MCF 10A (cell line): Measurements from ENCODE around the gene AIRE. TPM values are rescaled to one million over a fixed set of nuclear protein-coding genes. Genes with fewer than 3 reads are reported as not detected.

Experiments
- BruUV-seq: library from RNA; stranded (reverse); fragments of 400-500 nt; replicated peaks from 2 replicates; lab custom pipeline; 2021; lab: Mats Ljungman, UMichigan
- CTCF ChIA-PET: fragments of 300-600 bp; sonication (Branson Sonifier 250); formaldehyde crosslinking; extraction: SDS; loops from one replicate; lab custom pipeline; 2021; ENCODE audit warnings: antibody characterized with exemption, inconsistent platforms; lab: Yijun Ruan, JAX
- POLR2A ChIA-PET: fragments of 300-600, 350-650 bp; sonication (Branson Sonifier 250); formaldehyde crosslinking; extraction: SDS; loops from one replicate; lab custom pipeline; 2020; ENCODE audit warnings: antibody characterized with exemption, inconsistent platforms; lab: Yijun Ruan, JAX
- DNase-seq: peaks from one replicate; pipeline ENCODE4 v3.0.0-alpha.2; 2018; ENCODE audit not compliant: unreplicated experiment
- H3K27ac Mint-ChIP-seq: one replicate; pipeline ENCODE4 v1.8.0; 2022; ENCODE audit warnings: mild to moderate bottlenecking, low read depth, mixed read lengths; ENCODE audit not compliant: unreplicated experiment
- H3K27me3 Mint-ChIP-seq: one replicate; pipeline ENCODE4 v1.8.0; 2022; ENCODE audit warnings: mixed read lengths; ENCODE audit not compliant: insufficient read depth, unreplicated experiment
- H3K36me3 Mint-ChIP-seq: one replicate; pipeline ENCODE4 v1.8.0; 2022; ENCODE audit warnings: mild to moderate bottlenecking, moderate library complexity, mixed read lengths; ENCODE audit not compliant: insufficient read depth, unreplicated experiment
- H3K4me1 Mint-ChIP-seq: one replicate; pipeline ENCODE4 v1.8.0; 2022; ENCODE audit warnings: mixed read lengths; ENCODE audit not compliant: insufficient read depth, unreplicated experiment
- H3K4me3 Mint-ChIP-seq: one replicate; pipeline ENCODE4 v1.8.0; 2022; ENCODE audit warnings: mild to moderate bottlenecking, moderate library complexity, mixed read lengths; ENCODE audit not compliant: unreplicated experiment
- H3K9me3 Mint-ChIP-seq: one replicate; pipeline ENCODE4 v1.8.0; 2022; ENCODE audit warnings: mixed read lengths; ENCODE audit not compliant: unreplicated experiment
- intact Hi-C: fragments of 100-400 bp; cut with micrococcal nuclease; formaldehyde crosslinking; loops from 2 replicates; pipeline ENCODE4 v1.14.1; 2022
- total RNA-seq: library from RNA; stranded (reverse); gene quantifications from 2 replicates; pipeline ENCODE4 v1.2.3, GENCODE V29; 2022
- TF ChIP-seq, protein P1 (sequence below): fragments of 200-600 bp; IDR thresholded peaks from one replicate; pipeline ENCODE4 v1.8.0; 2022; ENCODE audit warnings: antibody characterized with exemption, mild to moderate bottlenecking; ENCODE audit not compliant: unreplicated experiment

The AIRE gene
- total RNA-seq, 1 experiment from 2014 or later, result not detected

DNA sequence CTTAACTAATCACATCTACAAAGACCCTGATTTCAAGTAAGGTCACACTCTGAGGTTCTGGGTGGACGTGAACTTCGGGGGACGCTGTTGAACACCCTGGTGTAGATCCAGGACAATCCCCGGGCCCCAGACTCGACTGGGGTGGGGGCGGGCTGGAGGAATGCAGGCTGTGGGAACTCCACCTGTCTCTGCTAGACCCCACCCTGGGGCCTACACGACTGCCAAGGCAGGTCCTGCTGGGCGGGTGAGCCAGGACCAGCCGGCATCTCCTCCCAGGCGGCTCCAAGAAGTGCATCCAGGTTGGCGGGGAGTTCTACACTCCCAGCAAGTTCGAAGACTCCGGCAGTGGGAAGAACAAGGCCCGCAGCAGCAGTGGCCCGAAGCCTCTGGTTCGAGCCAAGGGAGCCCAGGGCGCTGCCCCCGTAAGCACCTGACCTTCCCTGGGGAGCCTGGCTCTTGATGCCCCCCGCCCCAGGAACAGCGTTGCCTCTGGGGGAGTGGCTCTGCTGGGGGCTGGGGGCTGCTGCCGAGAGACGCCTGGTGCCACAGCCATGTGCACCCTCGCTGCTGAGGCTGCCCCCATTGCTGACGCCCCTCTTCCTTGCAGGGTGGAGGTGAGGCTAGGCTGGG is 3.8 kb downstream of the AIRE start:
- ChIA-PET CTCF (no interaction called here), POLR2A (interaction anchor here (1.0 kb wide), 1 partner anchor 21 kb away, joined by 3 read pairs; no protein-coding TSS in a partner anchor)
- Mint-ChIP-seq H3K27me3 (no peaks in the 10 kb centered on the region), H3K9me3 (no peaks in the 10 kb centered on the region), H3K4me3 (no peak overlapping the region), H3K36me3 (no peaks in the 10 kb centered on the region), H3K27ac (no peak overlapping the region), H3K4me1 (no peaks in the 10 kb centered on the region)
- intact Hi-C loops, result no loop called here
- no TSS peak for BruUV-seq
- TF ChIP-seq, protein P1, sequence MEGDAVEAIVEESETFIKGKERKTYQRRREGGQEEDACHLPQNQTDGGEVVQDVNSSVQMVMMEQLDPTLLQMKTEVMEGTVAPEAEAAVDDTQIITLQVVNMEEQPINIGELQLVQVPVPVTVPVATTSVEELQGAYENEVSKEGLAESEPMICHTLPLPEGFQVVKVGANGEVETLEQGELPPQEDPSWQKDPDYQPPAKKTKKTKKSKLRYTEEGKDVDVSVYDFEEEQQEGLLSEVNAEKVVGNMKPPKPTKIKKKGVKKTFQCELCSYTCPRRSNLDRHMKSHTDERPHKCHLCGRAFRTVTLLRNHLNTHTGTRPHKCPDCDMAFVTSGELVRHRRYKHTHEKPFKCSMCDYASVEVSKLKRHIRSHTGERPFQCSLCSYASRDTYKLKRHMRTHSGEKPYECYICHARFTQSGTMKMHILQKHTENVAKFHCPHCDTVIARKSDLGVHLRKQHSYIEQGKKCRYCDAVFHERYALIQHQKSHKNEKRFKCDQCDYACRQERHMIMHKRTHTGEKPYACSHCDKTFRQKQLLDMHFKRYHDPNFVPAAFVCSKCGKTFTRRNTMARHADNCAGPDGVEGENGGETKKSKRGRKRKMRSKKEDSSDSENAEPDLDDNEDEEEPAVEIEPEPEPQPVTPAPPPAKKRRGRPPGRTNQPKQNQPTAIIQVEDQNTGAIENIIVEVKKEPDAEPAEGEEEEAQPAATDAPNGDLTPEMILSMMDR, result no peak
- DNase-seq, result no peak

GRCh38 chr21:44290327-44291077 is 4.8 kb downstream of the AIRE start:
- Mint-ChIP-seq H3K27ac (no peak overlapping the region), H3K36me3 (no peaks in the 10 kb centered on the region), H3K9me3 (no peaks in the 10 kb centered on the region), H3K4me1 (no peaks in the 10 kb centered on the region), H3K4me3 (no peak overlapping the region), H3K27me3 (no peaks in the 10 kb centered on the region)
- POLR2A ChIA-PET, result interaction anchor here (1.0 kb wide), 1 partner anchor 22 kb away, joined by 3 read pairs; no protein-coding TSS in a partner anchor
- CTCF ChIA-PET, result interaction anchor here (0.7 kb wide), 1 partner anchor 250 kb away, joined by 3 read pairs; no protein-coding TSS in a partner anchor
- no peak for DNase-seq
- intact Hi-C loops, result no loop called here
- BruUV-seq, result no TSS peak
- TF ChIP-seq, protein P1, result no peak

GRCh38 chr21:44291078-44291935 is 5.6 kb downstream of the AIRE start:
- BruUV-seq, result no TSS peak
- Mint-ChIP-seq H3K4me3 (no peak overlapping the region), H3K27ac (no peak overlapping the region), H3K27me3 (no peaks in the 10 kb centered on the region), H3K4me1 (no peaks in the 10 kb centered on the region), H3K36me3 (no peaks in the 10 kb centered on the region), H3K9me3 (no peaks in the 10 kb centered on the region)
- DNase-seq, result no peak
- intact Hi-C loops, result no loop called here
- ChIA-PET CTCF (no interaction called here), POLR2A (no interaction called here)
- TF ChIP-seq, protein P1, result no peak
